ENCODE measurements around the gene ELN.

- no peak for TF ChIP-seq CTCF (IDR thresholded peaks at IDR 0.05; ENCODE audit: low read depth, low read length)
- no peak for TF ChIP-seq EZH2phosphoT487 (IDR thresholded peaks at IDR 0.05; ENCODE audit: low read depth)
Measured at GRCh38 chr7:74039337-74039736, 11.4 kb downstream of the ELN start.
